Esophagus muscularis mucosa (tissue), 3 donors: ENCODE measurements around the gene RPEL1.

Experiments used
- POLR2A ChIP-seq: fragments of 450-650 bp; IDR thresholded peaks from one replicate; pipeline ENCODE4 v1.6.1; 2017; ENCODE audit warnings: antibody characterized with exemption, moderate library complexity, mild to moderate bottlenecking, low read depth
- TF ChIP-seq, protein P1 (sequence below), 3 experiments: fragments of 200-600 bp in 2 of 3; fragments of 450-650 bp in 1 of 3; sonication (generic) in 2 of 3; IDR thresholded peaks; one replicate each; pipeline ENCODE4 v1.5.1; 2017 to 2019; ENCODE audit warnings: antibody characterized with exemption in 3 of 3, mild to moderate bottlenecking in 2 of 3, moderate library complexity in 1 of 3

DNA sequence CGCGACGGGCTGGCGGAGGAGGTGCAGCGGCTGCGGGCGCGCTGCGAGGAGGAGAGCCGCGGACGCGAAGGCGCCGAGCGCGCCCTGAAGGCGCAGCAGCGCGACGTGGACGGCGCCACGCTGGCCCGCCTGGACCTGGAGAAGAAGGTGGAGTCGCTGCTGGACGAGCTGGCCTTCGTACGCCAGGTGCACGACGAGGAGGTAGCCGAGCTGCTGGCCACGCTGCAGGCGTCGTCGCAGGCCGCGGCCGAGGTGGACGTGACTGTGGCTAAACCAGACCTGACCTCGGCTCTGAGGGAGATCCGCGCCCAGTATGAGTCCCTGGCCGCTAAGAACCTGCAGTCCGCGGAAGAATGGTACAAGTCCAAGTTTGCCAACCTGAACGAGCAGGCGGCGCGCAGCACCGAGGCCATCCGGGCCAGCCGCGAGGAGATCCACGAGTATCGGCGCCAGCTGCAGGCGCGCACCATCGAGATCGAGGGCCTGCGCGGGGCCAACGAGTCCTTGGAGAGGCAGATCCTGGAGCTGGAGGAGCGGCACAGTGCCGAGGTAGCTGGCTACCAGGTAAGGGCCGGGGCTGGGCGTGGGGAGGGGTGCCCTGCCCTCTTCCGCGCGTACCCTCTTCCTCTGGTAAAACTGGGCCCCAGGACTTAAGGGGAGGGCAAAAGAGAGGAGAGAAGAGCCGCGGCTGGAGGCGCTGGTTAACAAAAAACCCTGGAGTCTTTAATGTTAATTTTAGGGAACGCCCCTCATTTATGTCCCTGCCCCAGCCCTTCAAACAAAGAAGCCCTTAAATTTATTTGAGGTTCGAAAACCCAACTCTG, 32.2 kb downstream of the RPEL1 start:
- TF ChIP-seq, protein P1, sequence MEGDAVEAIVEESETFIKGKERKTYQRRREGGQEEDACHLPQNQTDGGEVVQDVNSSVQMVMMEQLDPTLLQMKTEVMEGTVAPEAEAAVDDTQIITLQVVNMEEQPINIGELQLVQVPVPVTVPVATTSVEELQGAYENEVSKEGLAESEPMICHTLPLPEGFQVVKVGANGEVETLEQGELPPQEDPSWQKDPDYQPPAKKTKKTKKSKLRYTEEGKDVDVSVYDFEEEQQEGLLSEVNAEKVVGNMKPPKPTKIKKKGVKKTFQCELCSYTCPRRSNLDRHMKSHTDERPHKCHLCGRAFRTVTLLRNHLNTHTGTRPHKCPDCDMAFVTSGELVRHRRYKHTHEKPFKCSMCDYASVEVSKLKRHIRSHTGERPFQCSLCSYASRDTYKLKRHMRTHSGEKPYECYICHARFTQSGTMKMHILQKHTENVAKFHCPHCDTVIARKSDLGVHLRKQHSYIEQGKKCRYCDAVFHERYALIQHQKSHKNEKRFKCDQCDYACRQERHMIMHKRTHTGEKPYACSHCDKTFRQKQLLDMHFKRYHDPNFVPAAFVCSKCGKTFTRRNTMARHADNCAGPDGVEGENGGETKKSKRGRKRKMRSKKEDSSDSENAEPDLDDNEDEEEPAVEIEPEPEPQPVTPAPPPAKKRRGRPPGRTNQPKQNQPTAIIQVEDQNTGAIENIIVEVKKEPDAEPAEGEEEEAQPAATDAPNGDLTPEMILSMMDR (IDR thresholded peaks at IDR 0.05), result no peak
- no peak for TF ChIP-seq POLR2A
